Glutamatergic neuron (in vitro differentiated cells): ENCODE data around the gene IGSF23. TPM values are rescaled to one million over a fixed set of nuclear protein-coding genes. Genes with fewer than 3 reads are reported as not detected.
"Not testable (repeated sequence)": the region's sequence is repeated elsewhere in the genome, so short reads cannot be mapped to it uniquely, and the experiment has no call there.

ENCODE experiments used
- DNase-seq: peaks from one replicate; pipeline ENCODE4 v3.0.0; 2022
- H3K27ac Mint-ChIP-seq: one replicate; pipeline ENCODE4 v1.8.0; 2020; ENCODE audit warnings: mild to moderate bottlenecking, mixed read lengths, inconsistent platforms; ENCODE audit not compliant: unreplicated experiment
- H3K27me3 Mint-ChIP-seq: one replicate; pipeline ENCODE4 v1.8.0; 2020; ENCODE audit warnings: mild to moderate bottlenecking, moderate library complexity, mixed read lengths, inconsistent platforms; ENCODE audit not compliant: unreplicated experiment
- H3K36me3 Mint-ChIP-seq: one replicate; pipeline ENCODE4 v1.8.0; 2020; ENCODE audit warnings: mild to moderate bottlenecking, mixed read lengths, inconsistent platforms; ENCODE audit not compliant: unreplicated experiment
- H3K4me1 Mint-ChIP-seq: one replicate; pipeline ENCODE4 v1.8.0; 2020; ENCODE audit warnings: mild to moderate bottlenecking, low read depth, mixed read lengths, inconsistent platforms; ENCODE audit not compliant: unreplicated experiment
- H3K4me3 Mint-ChIP-seq: one replicate; pipeline ENCODE4 v1.8.0; 2020; ENCODE audit warnings: mild to moderate bottlenecking, mixed read lengths, inconsistent platforms; ENCODE audit not compliant: unreplicated experiment
- H3K9me3 Mint-ChIP-seq: one replicate; pipeline ENCODE4 v1.8.0; 2020; ENCODE audit warnings: mild to moderate bottlenecking, moderate library complexity, mixed read lengths, inconsistent platforms; ENCODE audit not compliant: unreplicated experiment
- total RNA-seq: library from RNA; stranded (reverse); fragmentation: NEBNext Ultra II Directional; extraction: Animal tissue kit (Norgen Biotek cat#: 25700); gene quantifications from one replicate; pipeline ENCODE4 v1.2.1, GENCODE V29; 2021; ENCODE audit not compliant: unreplicated experiment
- TF ChIP-seq, protein P1 (sequence below): fragments of 200-600 bp; sonication (generic); IDR thresholded peaks from one replicate; pipeline ENCODE4 v1.5.0; 2021; ENCODE audit not compliant: partially characterized antibody, unreplicated experiment

The IGSF23 gene
- total RNA-seq, 1 donor from 2014 or later = not detected

DNA sequence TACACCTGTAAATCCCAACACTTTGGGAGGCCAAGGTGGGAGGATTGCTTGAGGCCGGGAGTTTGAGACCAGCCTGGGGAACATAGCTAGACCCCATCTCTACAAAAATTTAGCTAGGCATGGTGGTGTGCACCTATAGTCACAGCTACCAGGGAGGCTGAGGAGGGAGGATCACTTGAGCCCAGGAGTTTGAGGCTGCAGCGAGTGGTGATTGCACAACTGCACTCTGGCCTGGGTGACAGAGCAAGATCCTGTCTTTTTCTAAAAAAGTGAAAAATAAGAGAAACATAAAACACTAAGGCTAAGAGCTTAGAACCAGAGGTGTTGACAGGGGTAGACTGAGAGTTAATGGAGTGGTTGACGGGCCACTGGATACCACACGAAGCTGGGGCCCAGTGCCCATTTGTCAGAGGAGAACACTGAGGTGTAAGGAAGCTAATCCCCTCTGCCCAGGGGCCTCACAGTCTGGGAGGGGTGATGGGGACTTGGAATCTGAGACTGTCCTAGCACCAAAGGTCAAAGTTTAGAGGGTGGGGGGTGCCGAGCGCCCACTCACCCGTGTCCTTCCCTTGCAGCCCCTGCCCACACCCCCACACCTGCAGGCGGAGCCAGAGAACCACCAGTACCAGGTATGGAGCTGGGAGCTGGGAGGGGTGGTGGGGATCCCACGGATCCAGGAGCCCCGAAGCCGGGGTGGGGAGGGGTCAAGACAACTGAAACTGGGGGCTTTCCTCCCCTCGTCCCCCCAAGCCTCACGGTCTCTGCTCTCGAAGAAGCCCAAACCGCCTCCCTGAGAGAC is 68.8 kb downstream of the IGSF23 start:
- Mint-ChIP-seq H3K9me3 (peaks cover 2% of the 10 kb centered on the region), H3K27ac (no peak overlapping the region), H3K4me1 (peaks cover under 1% of the 10 kb centered on the region), H3K4me3 (no peak overlapping the region), H3K27me3 (peaks cover 4% of the 10 kb centered on the region), H3K36me3 (no peaks in the 10 kb centered on the region)
- DNase-seq = no peak
- TF ChIP-seq, protein P1, sequence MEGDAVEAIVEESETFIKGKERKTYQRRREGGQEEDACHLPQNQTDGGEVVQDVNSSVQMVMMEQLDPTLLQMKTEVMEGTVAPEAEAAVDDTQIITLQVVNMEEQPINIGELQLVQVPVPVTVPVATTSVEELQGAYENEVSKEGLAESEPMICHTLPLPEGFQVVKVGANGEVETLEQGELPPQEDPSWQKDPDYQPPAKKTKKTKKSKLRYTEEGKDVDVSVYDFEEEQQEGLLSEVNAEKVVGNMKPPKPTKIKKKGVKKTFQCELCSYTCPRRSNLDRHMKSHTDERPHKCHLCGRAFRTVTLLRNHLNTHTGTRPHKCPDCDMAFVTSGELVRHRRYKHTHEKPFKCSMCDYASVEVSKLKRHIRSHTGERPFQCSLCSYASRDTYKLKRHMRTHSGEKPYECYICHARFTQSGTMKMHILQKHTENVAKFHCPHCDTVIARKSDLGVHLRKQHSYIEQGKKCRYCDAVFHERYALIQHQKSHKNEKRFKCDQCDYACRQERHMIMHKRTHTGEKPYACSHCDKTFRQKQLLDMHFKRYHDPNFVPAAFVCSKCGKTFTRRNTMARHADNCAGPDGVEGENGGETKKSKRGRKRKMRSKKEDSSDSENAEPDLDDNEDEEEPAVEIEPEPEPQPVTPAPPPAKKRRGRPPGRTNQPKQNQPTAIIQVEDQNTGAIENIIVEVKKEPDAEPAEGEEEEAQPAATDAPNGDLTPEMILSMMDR = no peak

DNA sequence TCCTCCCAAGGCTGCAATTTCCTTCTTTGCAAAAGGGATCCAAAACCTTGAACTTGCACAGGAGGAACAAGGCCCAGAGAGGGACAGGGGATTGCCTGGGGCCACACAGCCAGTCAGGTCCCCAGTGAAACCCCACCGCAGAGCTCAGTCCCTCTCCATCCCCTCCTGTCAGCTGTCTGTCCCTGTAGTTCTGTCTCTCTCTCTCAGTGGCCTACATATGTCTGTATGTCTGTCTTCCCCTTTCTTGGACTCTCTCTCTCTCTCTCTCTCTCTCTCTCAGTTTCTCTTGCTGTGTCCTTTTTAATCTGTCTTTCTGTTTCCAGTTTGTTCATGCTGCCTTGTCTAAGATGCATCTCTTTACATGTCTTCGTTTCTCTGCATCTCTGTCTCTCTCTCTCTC is 69.4 kb downstream of the IGSF23 start:
- H3K9me3 Mint-ChIP-seq = peaks cover 2% of the 10 kb centered on the region
- H3K36me3 Mint-ChIP-seq = no peaks in the 10 kb centered on the region
- H3K4me3 Mint-ChIP-seq = no peak overlapping the region
- no peak for DNase-seq
- TF ChIP-seq, protein P1 = no peak
- no peak overlapping the region for H3K27ac Mint-ChIP-seq
- no peaks in the 10 kb centered on the region for H3K4me1 Mint-ChIP-seq
- peaks cover 4% of the 10 kb centered on the region for H3K27me3 Mint-ChIP-seq

DNA sequence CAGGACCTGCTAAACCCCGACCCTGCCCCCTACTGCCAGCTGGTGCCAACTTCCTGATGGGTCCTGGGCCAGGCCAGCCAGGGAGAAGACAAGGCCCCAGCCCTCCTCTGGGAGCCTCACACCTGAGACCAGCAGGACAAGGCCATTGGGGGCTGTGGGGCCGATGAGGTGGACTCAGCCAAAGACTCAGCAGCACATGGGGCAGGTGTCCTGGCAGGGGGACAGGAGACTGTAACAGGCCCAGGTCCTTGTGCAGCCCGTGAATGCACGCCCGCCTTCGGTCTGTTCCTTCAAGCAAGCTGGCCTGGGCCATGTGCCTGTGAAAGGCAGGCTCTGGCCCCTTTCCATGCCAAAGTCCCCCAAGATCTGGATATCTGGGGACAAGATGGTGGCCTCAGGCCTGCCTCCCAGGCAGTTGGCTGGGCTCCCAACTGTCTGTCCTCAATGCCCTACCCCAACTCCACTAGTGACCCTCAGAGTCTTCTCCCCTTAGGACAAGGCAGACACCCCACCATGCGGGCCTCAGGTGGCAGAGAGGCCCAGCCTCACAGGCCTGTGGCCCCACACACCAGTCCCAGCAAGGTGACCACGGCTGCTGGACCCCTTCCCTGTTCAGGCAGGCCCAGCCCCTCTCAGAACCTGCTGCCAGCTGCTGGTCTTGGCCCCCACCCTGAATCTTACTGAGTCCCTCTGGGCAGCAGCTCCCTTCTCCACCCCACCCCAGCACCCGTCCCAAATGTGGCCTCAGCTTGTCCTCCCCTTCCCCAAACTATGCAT is 70.3 kb downstream of the IGSF23 start:
- Mint-ChIP-seq H3K9me3 (peaks cover 2% of the 10 kb centered on the region), H3K4me3 (no peak overlapping the region), H3K27me3 (peaks cover 4% of the 10 kb centered on the region), H3K36me3 (no peaks in the 10 kb centered on the region), H3K4me1 (no peaks in the 10 kb centered on the region), H3K27ac (no peak overlapping the region)
- no peak for DNase-seq
- TF ChIP-seq, protein P1 = no peak

DNA sequence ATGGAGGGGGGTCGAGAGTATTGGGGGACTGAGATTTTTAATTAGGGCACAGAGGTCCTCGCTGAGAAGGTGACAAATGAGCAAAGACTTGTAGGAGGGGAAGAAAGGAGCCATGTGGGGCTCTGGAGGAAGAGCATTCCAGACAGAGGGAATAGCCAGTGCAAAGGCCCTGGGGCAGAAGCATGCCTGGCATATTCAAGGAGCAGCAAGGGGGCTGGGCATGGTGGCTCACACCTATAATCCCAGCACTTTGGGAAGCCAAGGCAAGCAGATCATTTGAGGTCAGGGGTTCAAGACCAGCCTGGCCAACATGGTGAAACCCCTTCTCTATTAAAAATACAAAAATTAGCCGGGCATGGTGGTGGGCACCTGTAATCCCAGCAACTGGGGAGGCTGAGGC is 71.0 kb downstream of the IGSF23 start:
- not testable (repeated sequence) for H3K27me3 Mint-ChIP-seq, H3K4me1 Mint-ChIP-seq, H3K4me3 Mint-ChIP-seq

DNA sequence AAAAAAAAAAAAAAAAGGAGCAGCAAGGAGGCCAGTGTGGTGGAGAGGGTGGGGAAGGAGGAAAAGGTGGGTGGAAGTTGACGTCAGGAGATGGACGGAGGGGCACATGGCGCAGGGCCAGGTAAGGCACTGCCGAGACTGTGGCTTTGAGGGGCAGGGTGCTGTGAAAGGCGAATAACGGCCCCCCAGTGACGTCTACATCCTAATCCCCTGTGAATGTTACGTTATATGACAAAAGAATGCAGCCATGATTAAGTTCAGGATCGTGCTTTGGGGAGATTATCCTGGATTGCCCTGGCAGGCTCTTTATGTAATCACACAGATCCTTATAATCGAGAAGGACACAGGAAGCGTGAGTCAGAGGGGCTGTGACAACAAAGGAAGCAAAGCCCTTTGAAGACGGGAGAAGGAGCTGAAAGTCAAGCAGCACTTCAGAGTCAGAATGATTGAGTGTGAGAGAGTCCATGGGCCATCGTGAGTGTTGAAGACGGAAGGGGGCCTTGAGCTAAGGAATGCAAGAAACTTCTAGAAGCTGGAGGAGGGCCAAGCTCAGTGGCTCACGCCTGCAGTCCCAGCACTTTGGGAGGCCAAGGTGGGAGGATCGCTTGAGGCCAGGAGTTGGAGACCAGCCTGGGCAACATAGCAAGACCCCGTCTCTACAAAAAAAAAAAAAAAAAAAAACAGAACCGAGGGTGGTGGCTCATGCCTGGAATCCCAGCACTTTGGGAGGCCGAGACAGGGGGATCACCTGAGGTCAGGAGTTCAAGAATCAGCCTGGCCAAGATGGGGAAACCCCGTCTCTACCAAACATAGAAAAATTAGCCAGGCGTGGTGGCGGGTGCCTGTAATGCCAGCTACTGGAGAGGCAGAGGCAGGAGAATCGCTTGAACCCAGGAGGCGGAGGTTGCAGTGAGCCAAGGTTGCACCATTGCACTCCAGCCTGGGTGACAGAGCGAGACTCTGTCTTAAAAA is 71.8 kb downstream of the IGSF23 start:
- Mint-ChIP-seq H3K27me3 (peaks cover 4% of the 10 kb centered on the region), H3K36me3 (no peaks in the 10 kb centered on the region), H3K4me1 (no peaks in the 10 kb centered on the region), H3K4me3 (no peak overlapping the region), H3K9me3 (peaks cover 2% of the 10 kb centered on the region), H3K27ac (no peak overlapping the region)
- TF ChIP-seq, protein P1 = no peak
- no peak for DNase-seq

More for the DNA sequence above, 71.0 kb downstream of the IGSF23 start:
- not testable (repeated sequence) for H3K9me3 Mint-ChIP-seq, DNase-seq, H3K36me3 Mint-ChIP-seq, H3K27ac Mint-ChIP-seq
